ENCODE measurements around the gene HMGB2.

HMGB2 gene

DNA sequence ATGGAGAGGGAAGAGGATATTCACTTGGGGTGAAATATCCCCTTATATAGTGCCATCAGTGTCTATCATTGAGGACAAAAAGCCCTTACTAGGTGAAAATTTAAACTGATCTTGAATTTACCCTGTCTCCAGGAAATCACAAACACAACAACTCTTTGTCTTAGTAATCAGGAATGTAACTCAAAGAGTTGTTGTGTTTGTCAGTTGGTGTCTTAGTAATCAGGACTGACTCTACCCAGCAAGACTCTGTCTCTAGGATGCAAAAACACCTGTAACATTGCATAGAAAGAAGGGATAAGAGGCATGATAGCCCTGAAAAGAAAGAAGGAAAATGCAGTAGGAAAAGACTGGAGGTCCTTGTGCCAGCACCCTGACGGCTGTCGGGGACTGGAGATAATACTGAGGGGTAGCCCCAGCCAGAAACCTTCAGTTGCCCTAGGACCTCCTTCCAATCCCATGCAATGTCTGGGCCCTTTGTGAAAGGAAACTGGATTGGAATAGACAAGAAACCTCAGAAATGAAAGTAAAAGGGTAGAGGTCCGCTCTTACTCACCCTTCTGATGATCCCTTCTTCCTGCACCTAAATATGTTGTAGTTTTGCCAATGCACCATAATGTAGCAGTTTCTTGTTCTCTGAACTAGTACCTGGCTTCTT lies 45.3 kb downstream of the HMGB2 start:
- no peak for DNase-seq (ENCODE audit: low read depth in 2 of 2)

DNA sequence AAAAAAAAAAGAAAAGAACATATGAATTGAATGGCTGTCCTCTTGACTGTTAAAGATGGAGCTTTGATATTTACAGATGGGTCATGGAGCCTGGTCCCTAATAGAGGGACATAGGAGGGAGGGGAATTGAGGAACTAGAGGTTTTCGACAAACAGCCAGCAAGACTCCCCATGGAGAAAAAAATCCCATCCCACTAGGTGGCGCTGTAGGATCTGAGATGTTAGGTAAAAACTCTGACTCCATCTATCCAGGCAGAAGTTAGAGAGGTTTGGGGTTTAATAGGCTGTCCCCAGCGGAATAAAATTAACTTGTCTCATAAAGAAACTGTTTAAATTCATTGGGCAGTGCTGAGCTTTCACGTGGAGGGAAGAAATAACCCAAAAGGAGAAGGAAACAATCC lies 45.9 kb downstream of the HMGB2 start:
- DNase-seq (ENCODE audit: low read depth in 2 of 2), result peak; percentile 68 to 74

DNA sequence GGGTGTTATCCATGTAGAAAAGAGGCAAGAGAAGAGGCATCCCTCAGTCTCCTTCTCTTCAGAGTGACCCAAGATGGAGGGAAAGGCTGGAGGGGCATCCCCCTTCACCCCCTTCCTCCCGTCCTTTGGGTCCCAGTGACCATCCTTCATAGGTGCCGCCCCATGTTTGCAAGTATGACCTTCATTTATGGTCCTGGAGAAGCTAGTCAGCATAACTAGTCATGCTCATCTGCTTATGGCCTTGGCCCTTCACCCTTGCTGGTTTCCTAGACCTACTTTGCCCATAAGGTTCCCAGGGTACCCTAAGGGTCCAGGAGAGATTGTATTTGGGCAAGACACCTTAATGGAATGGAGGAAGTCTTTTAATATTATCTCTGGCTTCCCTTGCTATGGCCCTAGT lies 46.7 kb downstream of the HMGB2 start:
- DNase-seq (ENCODE audit: low read depth in 2 of 2), result no peak

DNA sequence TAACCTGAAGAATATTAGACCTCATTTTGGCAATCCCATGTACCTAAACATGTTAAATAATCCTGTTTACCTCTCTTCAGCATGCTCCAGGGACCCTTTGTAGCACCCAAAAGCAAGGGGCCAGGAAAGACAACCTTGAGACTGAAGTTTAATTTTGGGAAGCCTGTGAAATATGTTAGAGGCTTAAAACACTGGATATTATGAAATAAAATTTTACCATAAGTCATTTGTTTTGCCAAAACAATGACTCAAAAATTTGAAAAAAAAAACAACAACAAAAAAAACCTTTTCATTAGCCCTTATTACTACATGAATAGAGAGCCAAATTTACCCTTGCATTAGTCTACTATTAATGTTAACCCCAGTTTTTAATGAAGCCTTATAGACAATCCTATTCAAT lies 49.7 kb downstream of the HMGB2 start:
- DNase-seq (ENCODE audit: low read depth in 2 of 2), result no peak

DNA sequence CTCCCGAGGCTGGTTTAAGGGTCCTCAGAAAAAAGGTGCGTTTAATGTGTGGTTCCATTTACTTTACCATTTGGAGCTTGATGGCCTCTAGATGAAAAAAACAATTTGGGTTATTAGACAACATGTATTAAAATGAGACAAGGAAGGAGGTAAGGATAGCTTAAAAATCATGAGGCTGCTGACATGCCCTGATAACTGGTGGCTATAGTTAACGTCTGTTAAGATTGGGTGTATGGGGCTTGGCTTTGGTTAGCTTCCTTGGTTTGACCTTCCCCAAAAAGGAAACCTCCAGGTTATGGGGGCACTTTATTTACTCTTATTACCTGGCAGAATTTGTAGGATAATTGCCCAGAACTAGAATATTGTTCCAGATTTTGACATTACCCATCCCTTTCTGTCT lies 51.5 kb downstream of the HMGB2 start:
- no peak for DNase-seq (ENCODE audit: low read depth in 2 of 2)

DNA sequence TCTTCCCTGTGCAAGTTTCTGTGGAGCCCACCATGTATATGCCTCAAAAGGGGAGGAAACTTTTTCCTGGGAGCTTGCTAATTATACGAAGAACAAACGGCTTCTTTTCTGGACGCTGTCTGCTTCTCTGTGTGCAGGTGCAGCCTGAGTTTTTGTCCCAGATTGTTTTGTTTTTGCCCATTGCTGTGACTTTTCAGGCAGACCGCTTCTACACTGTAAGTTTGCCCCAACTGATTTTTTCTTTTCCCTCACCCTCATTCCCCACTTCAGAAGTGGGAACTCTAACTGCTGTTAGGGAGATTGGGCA lies 51.9 kb downstream of the HMGB2 start:
- DNase-seq (ENCODE audit: low read depth in 2 of 2), result no peak

DNA sequence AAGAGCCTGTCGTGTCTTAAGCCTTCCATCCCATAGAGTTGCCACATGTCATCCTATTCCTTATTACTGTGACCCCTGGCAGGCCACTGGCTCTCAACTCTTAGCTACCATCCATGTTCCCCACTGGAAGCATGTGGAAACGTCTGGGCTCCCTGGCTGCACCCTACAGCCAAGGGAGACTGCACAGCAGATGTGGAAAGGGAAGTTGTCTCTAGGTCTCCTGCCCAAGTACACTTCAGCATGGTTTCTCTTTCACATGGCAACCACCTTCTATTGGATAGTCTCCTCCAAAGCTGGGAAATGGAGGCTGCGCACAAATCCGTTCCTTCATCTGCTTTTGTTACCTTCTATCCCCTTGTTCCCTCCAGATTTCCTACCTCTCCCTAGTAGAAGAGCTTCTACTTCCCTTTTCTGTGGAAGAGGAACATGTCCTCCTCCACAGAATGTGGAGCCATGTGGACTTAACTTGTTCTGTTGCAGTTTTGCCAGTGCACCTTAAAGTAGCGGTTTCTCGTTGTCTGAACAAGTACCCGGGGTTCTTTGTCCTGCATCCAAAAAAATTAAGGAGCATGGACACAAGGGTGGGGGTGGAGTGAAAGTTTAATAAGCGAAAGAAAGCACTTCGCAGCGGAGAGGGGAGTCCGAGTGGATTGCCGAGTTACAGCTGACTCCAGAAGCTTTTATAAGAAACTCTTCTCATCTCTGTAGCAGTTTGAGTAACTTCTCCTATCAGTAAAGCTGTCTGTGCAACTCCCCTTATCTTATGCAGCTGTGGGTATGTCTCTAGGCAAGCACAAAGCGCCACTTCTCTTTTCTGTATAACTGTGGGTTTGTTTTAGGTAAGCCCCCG lies 52.5 kb downstream of the HMGB2 start:
- DNase-seq (ENCODE audit: low read depth in 2 of 2), result no peak
